Gastroesophageal sphincter (tissue), 4 donors: Measurements from ENCODE around the gene FAM24A. TPM values are rescaled to one million over a fixed set of nuclear protein-coding genes. Genes with fewer than 3 reads are reported as not detected.

ENCODE experiments used
- ATAC-seq: fragments of 150-250 bp; one replicate; pipeline ENCODE4 v1.9.1; 2016; ENCODE audit warnings: mild to moderate bottlenecking, moderate library complexity
- H3K27ac ChIP-seq, 4 donors: fragments of 200-600 bp; sonication (generic) in 3 of 4; 1 replicate in 3 of 4; 2 replicates in 1 of 4; pipeline ENCODE4 v1.5.1; 2016 to 2019
- H3K27me3 ChIP-seq: fragments of 200-600 bp; sonication (generic); one replicate; pipeline ENCODE4 v1.5.1; 2019
- H3K36me3 ChIP-seq, 2 donors: fragments of 200-600 bp; sonication (generic); one replicate each; pipeline ENCODE4 v1.5.1; 2019; ENCODE audit warnings: control low read depth in 1 of 2
- H3K4me1 ChIP-seq, 3 donors: fragments of 200-600 bp; sonication (generic); 1 replicate in 2 of 3; 2 replicates in 1 of 3; pipeline ENCODE4 v1.5.1; 2016 to 2019; ENCODE audit warnings: control low read depth in 2 of 3
- H3K4me3 ChIP-seq, 2 donors: fragments of 200-600 bp; sonication (generic); one replicate each; pipeline ENCODE4 v1.5.1; 2019; ENCODE audit warnings: mild to moderate bottlenecking in 1 of 2, moderate library complexity in 1 of 2
- H3K9me3 ChIP-seq, 3 donors: fragments of 200-600 bp; sonication (generic); one replicate each; pipeline ENCODE4 v1.5.1; 2017 to 2019; ENCODE audit warnings: control low read depth in 2 of 3
- EP300 ChIP-seq: sonication (generic); formaldehyde crosslinking; IDR thresholded peaks from one replicate; pipeline ENCODE4 v1.6.1; 2017; ENCODE audit warnings: antibody characterized with exemption, mild to moderate bottlenecking
- POLR2A ChIP-seq, 2 donors: fragments of 450-650 bp; IDR thresholded peaks; one replicate each; pipeline ENCODE4 v1.6.1; 2017; ENCODE audit warnings: antibody characterized with exemption in 2 of 2, mild to moderate bottlenecking in 2 of 2, moderate library complexity in 1 of 2
- POLR2AphosphoS5 ChIP-seq: sonication (generic); formaldehyde crosslinking; IDR thresholded peaks from one replicate; pipeline ENCODE4 v1.6.1; 2017; ENCODE audit warnings: antibody characterized with exemption
- WGBS, 2 donors: methylation state at CpG; one replicate each; pipeline ENCODE4 v1.1.5; 2018; ENCODE audit warnings: low coverage in 1 of 2; 5-methylcytosine and 5-hydroxymethylcytosine counted together
- total RNA-seq, 4 donors: library from RNA; depleted of rRNA; stranded (reverse); fragments of >200 nt; gene quantifications; one replicate each; pipeline ENCODE4 v1.1.0, GENCODE V29; 2016
- TF ChIP-seq, protein P1 (sequence below), 4 experiments: fragments of 200-600 bp in 2 of 4; fragments of 450-650 bp in 2 of 4; sonication (generic) in 1 of 4; IDR thresholded peaks; one replicate each; pipeline ENCODE4 v1.5.1; 2017 to 2019; ENCODE audit warnings: antibody characterized with exemption in 4 of 4, mild to moderate bottlenecking in 2 of 4, moderate library complexity in 2 of 4

Gene FAM24A, protein sequence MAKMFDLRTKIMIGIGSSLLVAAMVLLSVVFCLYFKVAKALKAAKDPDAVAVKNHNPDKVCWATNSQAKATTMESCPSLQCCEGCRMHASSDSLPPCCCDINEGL
- not detected for total RNA-seq

DNA sequence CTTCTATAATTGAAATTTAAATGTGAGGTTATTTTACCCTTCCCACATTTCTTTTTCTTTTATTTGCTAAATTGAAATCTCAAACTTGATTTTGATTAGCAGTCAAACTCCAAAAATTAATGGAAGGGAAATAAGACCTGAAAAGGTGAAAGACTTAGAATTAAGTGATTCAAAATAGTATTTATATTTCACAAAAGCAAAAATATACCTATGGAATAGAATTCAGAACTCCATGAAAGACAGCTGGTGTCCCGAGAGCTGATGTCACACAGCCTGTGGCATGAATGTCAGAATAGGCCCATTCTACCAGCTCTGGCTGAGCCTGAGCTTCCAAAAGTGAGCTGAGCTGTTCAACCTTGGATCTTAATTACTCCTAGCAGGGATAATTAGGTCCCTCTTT is at the start of gene FAM24A:
FAM24A (plus strand) TSS at position 301 of the 400 bp plus-strand sequence. CDS start 1,025 bp downstream, outside the sequence.
- WGBS, 2 donors: 63 to 69% methylated on average over 1 of the region's 1 CpG
- Histone ChIP-seq H3K4me3 (no peak within 1 kb of the TSS), H3K27me3 (no peaks in the 10 kb centered on the region), H3K27ac (no peak within 1 kb of the TSS), H3K4me1 (no peaks in the 10 kb centered on the region), H3K9me3 (no peaks in the 10 kb centered on the region), H3K36me3 (no peaks in the 10 kb centered on the region)
- TF ChIP-seq POLR2A (IDR thresholded peaks at IDR 0.05): no peak
- no peak for TF ChIP-seq EP300
- TF ChIP-seq POLR2AphosphoS5: no peak
- TF ChIP-seq, protein P1, sequence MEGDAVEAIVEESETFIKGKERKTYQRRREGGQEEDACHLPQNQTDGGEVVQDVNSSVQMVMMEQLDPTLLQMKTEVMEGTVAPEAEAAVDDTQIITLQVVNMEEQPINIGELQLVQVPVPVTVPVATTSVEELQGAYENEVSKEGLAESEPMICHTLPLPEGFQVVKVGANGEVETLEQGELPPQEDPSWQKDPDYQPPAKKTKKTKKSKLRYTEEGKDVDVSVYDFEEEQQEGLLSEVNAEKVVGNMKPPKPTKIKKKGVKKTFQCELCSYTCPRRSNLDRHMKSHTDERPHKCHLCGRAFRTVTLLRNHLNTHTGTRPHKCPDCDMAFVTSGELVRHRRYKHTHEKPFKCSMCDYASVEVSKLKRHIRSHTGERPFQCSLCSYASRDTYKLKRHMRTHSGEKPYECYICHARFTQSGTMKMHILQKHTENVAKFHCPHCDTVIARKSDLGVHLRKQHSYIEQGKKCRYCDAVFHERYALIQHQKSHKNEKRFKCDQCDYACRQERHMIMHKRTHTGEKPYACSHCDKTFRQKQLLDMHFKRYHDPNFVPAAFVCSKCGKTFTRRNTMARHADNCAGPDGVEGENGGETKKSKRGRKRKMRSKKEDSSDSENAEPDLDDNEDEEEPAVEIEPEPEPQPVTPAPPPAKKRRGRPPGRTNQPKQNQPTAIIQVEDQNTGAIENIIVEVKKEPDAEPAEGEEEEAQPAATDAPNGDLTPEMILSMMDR (IDR thresholded peaks at IDR 0.05): no peak
- ATAC-seq: no peak

DNA sequence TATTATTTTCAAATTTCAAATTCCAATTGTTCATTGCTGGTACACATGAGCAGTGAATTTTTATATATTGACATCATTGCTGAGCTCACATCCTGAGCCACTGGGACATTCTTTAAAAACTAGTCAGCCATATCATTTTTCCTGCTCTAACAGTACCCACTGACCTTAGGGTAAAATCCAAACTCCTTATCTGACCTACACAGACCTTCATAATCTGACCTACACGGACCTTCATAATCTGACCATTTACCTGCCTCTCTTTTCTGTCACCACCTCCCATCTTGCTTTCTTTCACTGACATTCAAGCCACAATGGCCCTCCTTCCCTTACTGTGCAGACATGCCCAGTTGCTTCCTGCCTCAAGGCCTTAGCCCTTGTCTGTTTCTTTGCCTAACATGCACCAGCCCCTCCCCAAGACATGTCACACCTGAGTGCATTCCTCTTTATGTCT is 48.7 kb upstream of the FAM24A start:
- no peaks in the 10 kb centered on the region for H3K4me1 ChIP-seq
- ATAC-seq: no peak
- H3K4me3 ChIP-seq: no peak overlapping the region
- H3K27ac ChIP-seq: no peak overlapping the region
- peaks cover 0 to 8% of the 10 kb centered on the region in 2 donors for H3K36me3 ChIP-seq
- H3K9me3 ChIP-seq: no peaks in the 10 kb centered on the region
- 44% methylated on average over 1 of the region's 1 CpG; no CpG with 5 or more reads in 1 of the 2 donors for WGBS, 2 donors
- H3K27me3 ChIP-seq: no peaks in the 10 kb centered on the region
- no peak for TF ChIP-seq POLR2A (IDR thresholded peaks at IDR 0.05)
- TF ChIP-seq EP300: no peak
- TF ChIP-seq, protein P1 (IDR thresholded peaks at IDR 0.05): no peak
- no peak for TF ChIP-seq POLR2AphosphoS5

DNA sequence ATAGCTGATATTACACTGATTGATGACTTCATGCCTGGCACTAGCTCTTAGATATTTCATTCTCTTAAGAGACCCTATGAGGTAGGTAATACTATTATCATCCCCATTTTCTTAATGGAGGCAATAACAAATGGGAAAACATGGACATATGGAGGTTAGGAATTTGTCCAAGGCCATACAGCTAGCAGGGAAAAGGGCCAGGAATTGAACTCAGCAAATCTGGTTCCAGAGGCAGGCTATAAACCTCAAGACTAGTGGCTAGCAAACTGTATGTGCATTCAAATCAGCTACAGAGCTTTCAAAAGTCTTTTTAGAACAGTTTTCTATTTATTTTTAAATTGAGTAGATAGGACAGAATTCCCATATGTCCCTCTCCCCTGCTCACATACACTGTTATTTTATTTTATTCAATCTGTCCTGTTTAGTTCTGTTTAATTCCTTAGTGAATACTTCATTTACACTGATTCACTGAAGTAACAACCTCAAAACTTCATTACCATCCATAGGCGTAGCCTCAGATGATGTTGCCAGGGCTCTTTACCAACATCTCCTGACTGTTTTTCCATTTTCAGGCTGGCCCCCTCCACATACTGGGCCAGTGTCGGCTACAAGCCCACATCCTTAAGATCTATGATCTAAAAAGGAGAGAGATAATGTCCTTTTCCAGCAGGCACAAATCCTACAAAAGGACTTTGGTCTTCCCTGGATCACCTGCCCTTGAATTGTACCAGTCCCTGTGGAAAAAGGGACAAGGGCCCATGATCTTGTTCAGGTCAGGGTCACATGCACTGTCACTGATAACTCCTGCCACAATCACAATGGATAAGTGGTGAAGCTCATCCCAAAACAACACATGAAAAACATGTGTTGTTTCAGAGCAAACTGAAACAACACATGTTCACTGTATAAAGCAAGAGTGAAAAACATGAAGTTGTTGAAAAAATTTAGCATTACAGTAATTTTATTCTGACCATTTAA is 46.9 kb upstream of the FAM24A start:
- no peak for ATAC-seq
- H3K27ac ChIP-seq: no peak overlapping the region

DNA sequence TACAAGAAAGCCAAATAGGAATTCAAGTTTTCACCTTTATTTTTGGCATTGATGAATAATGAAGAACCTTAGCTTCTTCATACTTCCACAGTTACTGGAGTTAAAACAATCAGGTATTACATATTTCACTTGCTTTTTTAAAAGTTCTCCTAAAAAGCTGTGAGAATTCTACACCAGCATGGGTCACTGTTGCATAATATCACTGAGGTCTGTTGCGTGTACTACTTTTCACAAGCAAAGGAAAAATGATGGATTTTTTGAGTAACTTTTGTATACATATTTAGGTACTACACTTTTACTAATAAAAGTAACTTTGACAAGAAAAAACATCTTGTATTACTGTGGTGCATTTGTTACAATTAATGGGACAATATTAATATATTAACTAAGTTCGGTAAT is 46.2 kb upstream of the FAM24A start:
- WGBS, 2 donors: 91 to 97% methylated on average over 2 of the region's 2 CpGs

More for the DNA sequence above, 46.9 kb upstream of the FAM24A start:
- Histone ChIP-seq H3K27me3 (no peaks in the 10 kb centered on the region), H3K4me3 (no peak overlapping the region), H3K9me3 (no peaks in the 10 kb centered on the region), H3K4me1 (no peaks in the 10 kb centered on the region), H3K36me3 (peaks cover 0 to 6% of the 10 kb centered on the region in 2 donors)
- TF ChIP-seq EP300: no peak
- TF ChIP-seq POLR2A (IDR thresholded peaks at IDR 0.05): no peak
- TF ChIP-seq, protein P1 (IDR thresholded peaks at IDR 0.05): no peak
- TF ChIP-seq POLR2AphosphoS5: no peak
- 83 to 91% methylated on average over 1 to 2 of the region's 2 CpGs for WGBS, 2 donors

More for the DNA sequence above, 46.2 kb upstream of the FAM24A start:
- H3K27ac ChIP-seq: no peak overlapping the region
- no peaks in the 10 kb centered on the region for H3K36me3 ChIP-seq
- TF ChIP-seq POLR2A (IDR thresholded peaks at IDR 0.05) (no peak), POLR2AphosphoS5 (no peak), EP300 (no peak)
- TF ChIP-seq, protein P1 (IDR thresholded peaks at IDR 0.05): no peak
- no peaks in the 10 kb centered on the region for H3K4me1 ChIP-seq
- H3K4me3 ChIP-seq: no peak overlapping the region
- H3K9me3 ChIP-seq: no peaks in the 10 kb centered on the region
- H3K27me3 ChIP-seq: no peaks in the 10 kb centered on the region
- ATAC-seq: no peak
